ENCODE measurements around the gene WBP1. TPM values are rescaled to one million over a fixed set of nuclear protein-coding genes. Genes with fewer than 3 reads are reported as not detected.
A peak's percentile ranks its signal among the peaks of the same experiment; 100 is the strongest.

Gene WBP1
- total and polyA plus RNA-seq, 2 donors (not counting 1 experiment from before 2014, with no cell fraction given): 43.8 to 78.1 TPM

DNA sequence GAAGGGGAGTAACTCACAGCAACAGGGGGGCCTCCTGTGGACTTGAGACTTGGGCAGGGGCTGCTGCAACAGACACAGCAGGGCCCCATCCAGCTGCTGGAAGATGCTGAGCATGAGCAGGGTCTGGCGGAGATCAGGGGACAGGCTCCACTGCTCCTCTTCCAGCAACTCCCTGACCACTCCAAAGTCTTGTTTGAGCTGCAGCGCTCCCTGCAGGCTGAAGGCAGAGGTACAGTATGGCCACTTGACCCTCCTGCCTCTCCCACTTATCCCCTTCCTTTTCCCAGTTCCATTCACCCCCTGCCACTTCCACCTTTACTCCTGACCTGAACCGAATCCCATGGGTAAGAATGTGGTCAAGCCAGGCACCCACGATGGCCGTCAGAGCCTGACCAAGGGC, 16.7 kb downstream of the WBP1 start:
- H3K4me2 ChIP-seq (ENCODE audit: extremely low read depth, insufficient read depth, low read length): no peak overlapping the region
- no peak for DNase-seq (ENCODE audit: low read depth in 2 of 2)
- TF ChIP-seq, protein P1, sequence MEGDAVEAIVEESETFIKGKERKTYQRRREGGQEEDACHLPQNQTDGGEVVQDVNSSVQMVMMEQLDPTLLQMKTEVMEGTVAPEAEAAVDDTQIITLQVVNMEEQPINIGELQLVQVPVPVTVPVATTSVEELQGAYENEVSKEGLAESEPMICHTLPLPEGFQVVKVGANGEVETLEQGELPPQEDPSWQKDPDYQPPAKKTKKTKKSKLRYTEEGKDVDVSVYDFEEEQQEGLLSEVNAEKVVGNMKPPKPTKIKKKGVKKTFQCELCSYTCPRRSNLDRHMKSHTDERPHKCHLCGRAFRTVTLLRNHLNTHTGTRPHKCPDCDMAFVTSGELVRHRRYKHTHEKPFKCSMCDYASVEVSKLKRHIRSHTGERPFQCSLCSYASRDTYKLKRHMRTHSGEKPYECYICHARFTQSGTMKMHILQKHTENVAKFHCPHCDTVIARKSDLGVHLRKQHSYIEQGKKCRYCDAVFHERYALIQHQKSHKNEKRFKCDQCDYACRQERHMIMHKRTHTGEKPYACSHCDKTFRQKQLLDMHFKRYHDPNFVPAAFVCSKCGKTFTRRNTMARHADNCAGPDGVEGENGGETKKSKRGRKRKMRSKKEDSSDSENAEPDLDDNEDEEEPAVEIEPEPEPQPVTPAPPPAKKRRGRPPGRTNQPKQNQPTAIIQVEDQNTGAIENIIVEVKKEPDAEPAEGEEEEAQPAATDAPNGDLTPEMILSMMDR (conservative IDR thresholded peaks at IDR 0.05 in 1 of 2, IDR thresholded peaks at IDR 0.05 in 1 of 2; ENCODE audit: low read depth in 1 of 2, low read length in 2 of 2): peak; percentile 7 to 41
- no peak for TF ChIP-seq EZH2 (IDR thresholded peaks at IDR 0.05; ENCODE audit: low read length, missing control alignments)

DNA sequence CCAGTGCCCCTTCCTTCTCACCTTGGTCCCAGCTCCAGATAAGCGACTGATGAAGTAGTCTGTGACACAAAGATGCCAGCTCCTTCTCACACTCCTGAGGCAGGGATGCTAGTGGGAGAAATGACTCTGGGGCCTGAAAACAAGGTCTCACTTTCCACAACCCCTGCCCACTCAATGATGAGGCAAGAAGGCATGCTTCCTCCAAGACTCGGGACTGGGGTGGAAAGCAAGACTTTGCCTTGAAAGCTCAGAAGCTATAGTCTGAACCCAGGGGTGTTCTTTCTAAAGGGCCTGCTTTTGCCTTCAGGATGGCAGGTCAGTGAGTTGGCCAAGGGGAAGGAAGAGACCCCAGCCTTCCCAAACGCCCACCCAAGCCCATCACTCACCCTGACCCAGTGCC, 23.2 kb downstream of the WBP1 start:
- H3K4me1 ChIP-seq (ENCODE audit: control insufficient read depth, extremely low read depth, insufficient read depth, low read length): peaks cover 8% of the 10 kb centered on the region
- H3K27ac ChIP-seq (ENCODE audit: insufficient read depth, low read length): peak overlapping the region; percentile 85
- no peak overlapping the region for H3K9ac ChIP-seq (ENCODE audit: insufficient read depth, low read length)
- no peaks in the 10 kb centered on the region for H3K27me3 ChIP-seq (ENCODE audit: control insufficient read depth, insufficient read depth, low read length)
- DNase-seq (ENCODE audit: low read depth in 2 of 2): peak in 1 of 2 donors; percentile 11
- peak overlapping the region; percentile 92 for H3K4me2 ChIP-seq (ENCODE audit: extremely low read depth, insufficient read depth, low read length)
- peak overlapping the region; percentile 74 to 99 (median 86) for H3K4me3 ChIP-seq (replicated peaks in 1 of 4; ENCODE audit: control extremely low read depth in 1 of 4, insufficient read depth in 1 of 4, low read depth in 3 of 4, low read length in 4 of 4)
- H3K9me3 ChIP-seq (ENCODE audit: control insufficient read depth, insufficient read depth, low read depth, low read length): no peaks in the 10 kb centered on the region
- peaks cover 24% of the 10 kb centered on the region for H3K79me2 ChIP-seq (ENCODE audit: control insufficient read depth, insufficient read depth, low read length)
- H2AFZ ChIP-seq (ENCODE audit: low read length): no peak overlapping the region
- peaks cover 6% of the 10 kb centered on the region for H3K36me3 ChIP-seq (ENCODE audit: control insufficient read depth, insufficient read depth, low read length)
- no peaks in the 10 kb centered on the region for H4K20me1 ChIP-seq (ENCODE audit: control insufficient read depth, extremely low read depth, insufficient read depth, low read length)
- TF ChIP-seq, protein P1 (conservative IDR thresholded peaks at IDR 0.05 in 1 of 2, IDR thresholded peaks at IDR 0.05 in 1 of 2; ENCODE audit: low read depth in 1 of 2, low read length in 2 of 2): no peak
- TF ChIP-seq EZH2 (IDR thresholded peaks at IDR 0.05; ENCODE audit: low read length, missing control alignments): no peak

More for the DNA sequence above, 16.7 kb downstream of the WBP1 start:
- Histone ChIP-seq H3K9me3 (ENCODE audit: control insufficient read depth, insufficient read depth, low read depth, low read length) (no peaks in the 10 kb centered on the region), H3K27me3 (ENCODE audit: control insufficient read depth, insufficient read depth, low read length) (no peaks in the 10 kb centered on the region), H4K20me1 (ENCODE audit: control insufficient read depth, extremely low read depth, insufficient read depth, low read length) (no peaks in the 10 kb centered on the region), H3K79me2 (ENCODE audit: control insufficient read depth, insufficient read depth, low read length) (no peaks in the 10 kb centered on the region), H3K36me3 (ENCODE audit: control insufficient read depth, insufficient read depth, low read length) (peaks cover 11% of the 10 kb centered on the region), H3K4me3 (replicated peaks in 1 of 4; ENCODE audit: control extremely low read depth in 1 of 4, insufficient read depth in 1 of 4, low read depth in 3 of 4, low read length in 4 of 4) (no peak overlapping the region), H2AFZ (ENCODE audit: low read length) (no peak overlapping the region), H3K4me1 (ENCODE audit: control insufficient read depth, extremely low read depth, insufficient read depth, low read length) (peaks cover 2% of the 10 kb centered on the region), H3K9ac (ENCODE audit: insufficient read depth, low read length) (no peak overlapping the region), H3K27ac (ENCODE audit: insufficient read depth, low read length) (no peak overlapping the region)

DNA sequence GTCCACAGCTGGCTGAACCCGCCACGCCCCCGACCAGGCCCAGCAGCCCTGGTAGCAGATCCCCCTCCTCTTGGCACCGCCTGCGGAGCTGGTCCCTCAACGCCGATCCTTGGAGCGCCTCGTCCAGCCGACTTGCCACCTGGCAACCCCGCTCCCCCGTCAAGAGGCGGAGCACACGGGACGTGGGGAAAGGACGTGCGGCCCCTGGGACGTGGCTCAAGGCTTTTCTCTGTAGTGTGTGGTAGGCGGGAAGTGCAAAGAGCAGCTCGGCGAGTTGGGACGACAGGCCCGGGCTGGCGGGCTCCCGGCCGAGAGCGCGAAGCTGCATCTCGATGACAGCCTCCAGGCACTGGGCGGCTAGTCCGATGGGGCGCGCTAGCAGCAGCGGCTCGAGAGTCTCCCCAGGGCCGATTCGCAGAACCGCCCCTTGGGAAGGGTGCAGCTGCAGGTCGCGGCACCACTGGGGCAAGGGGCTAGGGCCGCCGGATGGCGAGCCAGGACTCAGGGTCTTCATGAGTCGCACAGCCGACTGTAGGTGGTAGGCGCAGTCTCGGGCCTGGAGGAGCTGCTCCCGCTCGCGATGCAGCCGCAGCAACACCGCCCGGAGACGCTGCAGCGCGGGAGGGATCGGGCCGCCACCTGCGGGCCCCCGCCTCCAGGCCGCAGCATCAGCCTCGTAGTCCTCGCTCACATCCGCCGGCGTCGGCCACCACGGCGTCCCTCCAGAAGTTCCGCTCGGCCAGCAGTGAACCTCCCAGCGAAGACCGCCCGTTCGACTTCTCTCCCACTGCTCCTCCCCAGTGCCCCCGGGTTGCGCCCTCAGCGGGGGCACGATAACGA, 23.9 kb downstream of the WBP1 start:
- peak in 1 of 2 donors; percentile 36 for DNase-seq (ENCODE audit: low read depth in 2 of 2)
- peak overlapping the region; percentile 92 for H3K4me2 ChIP-seq (ENCODE audit: extremely low read depth, insufficient read depth, low read length)
- no peaks in the 10 kb centered on the region for H3K9me3 ChIP-seq (ENCODE audit: control insufficient read depth, insufficient read depth, low read depth, low read length)
- peak overlapping the region; percentile 74 for H3K9ac ChIP-seq (ENCODE audit: insufficient read depth, low read length)
- peaks cover 8% of the 10 kb centered on the region for H3K36me3 ChIP-seq (ENCODE audit: control insufficient read depth, insufficient read depth, low read length)
- peak overlapping the region; percentile 85 for H3K27ac ChIP-seq (ENCODE audit: insufficient read depth, low read length)
- H4K20me1 ChIP-seq (ENCODE audit: control insufficient read depth, extremely low read depth, insufficient read depth, low read length): no peaks in the 10 kb centered on the region
- peak overlapping the region; percentile 74 to 99 (median 86) for H3K4me3 ChIP-seq (replicated peaks in 1 of 4; ENCODE audit: control extremely low read depth in 1 of 4, insufficient read depth in 1 of 4, low read depth in 3 of 4, low read length in 4 of 4)
- no peaks in the 10 kb centered on the region for H3K27me3 ChIP-seq (ENCODE audit: control insufficient read depth, insufficient read depth, low read length)
- TF ChIP-seq, protein P1 (conservative IDR thresholded peaks at IDR 0.05 in 1 of 2, IDR thresholded peaks at IDR 0.05 in 1 of 2; ENCODE audit: low read depth in 1 of 2, low read length in 2 of 2): no peak
- TF ChIP-seq EZH2 (IDR thresholded peaks at IDR 0.05; ENCODE audit: low read length, missing control alignments): no peak
- peaks cover 24% of the 10 kb centered on the region for H3K79me2 ChIP-seq (ENCODE audit: control insufficient read depth, insufficient read depth, low read length)
- H3K4me1 ChIP-seq (ENCODE audit: control insufficient read depth, extremely low read depth, insufficient read depth, low read length): peaks cover 8% of the 10 kb centered on the region
- peak overlapping the region; percentile 94 for H2AFZ ChIP-seq (ENCODE audit: low read length)

Measured in fibroblast of lung (primary cell).